Measurements from ENCODE around the gene SIGLEC6. TPM values are rescaled to one million over a fixed set of nuclear protein-coding genes. Genes with fewer than 3 reads are reported as not detected.

SIGLEC6 gene
- total RNA-seq, 1 experiment from 2014 or later = 10.0 TPM

GRCh38 chr19:51514866-51515481 lies 16.5 kb downstream of the SIGLEC6 start:
- Mint-ChIP-seq H3K36me3 (ENCODE audit: insufficient read depth, unreplicated experiment) (peaks cover 18% of the 10 kb centered on the region), H3K27ac (ENCODE audit: unreplicated experiment) (no peak overlapping the region), H3K9me3 (ENCODE audit: unreplicated experiment) (peaks cover 21% of the 10 kb centered on the region), H3K27me3 (ENCODE audit: insufficient read depth, unreplicated experiment) (peaks cover 5% of the 10 kb centered on the region), H3K4me3 (ENCODE audit: unreplicated experiment) (no peak overlapping the region), H3K4me1 (ENCODE audit: low read depth, unreplicated experiment) (no peaks in the 10 kb centered on the region)
- CTCF ChIA-PET = no interaction called here
- POLR2A ChIA-PET = no interaction called here
- Histone ChIP-seq H3K4me3 (ENCODE audit: low read depth, low read length) (no peak overlapping the region), H3K27me3 (replicated peaks; ENCODE audit: control insufficient read depth, insufficient read depth, low read length) (no peaks in the 10 kb centered on the region), H3K9me3 (no peaks in the 10 kb centered on the region), H3K36me3 (ENCODE audit: control insufficient read depth, insufficient read depth, low read length) (no peaks in the 10 kb centered on the region), H3K4me1 (no peaks in the 10 kb centered on the region)
- intact Hi-C loops (cut with micrococcal nuclease; ENCODE audit: unreplicated experiment) = loop anchor here (1.0 kb wide), 1 partner anchor 42 kb away; no protein-coding TSS in a partner anchor
- BruUV-seq (replicated peaks) = no TSS peak
- DNase-seq = peak in 1 of 2 experiments; percentile 71
- TF ChIP-seq CTCF (IDR thresholded peaks at IDR 0.05; ENCODE audit: insufficient read depth in 1 of 2, low read depth in 1 of 2, low read length in 1 of 2, severe bottlenecking in 1 of 2, unreplicated experiment in 1 of 2) = peak; percentile 70 to 77

- H3K4me3 Mint-ChIP-seq (ENCODE audit: unreplicated experiment) = no peak overlapping the region
- H3K4me1 Mint-ChIP-seq (ENCODE audit: low read depth, unreplicated experiment) = no peaks in the 10 kb centered on the region
- CTCF ChIA-PET = no interaction called here
- DNase-seq = no peak
- peaks cover 11% of the 10 kb centered on the region for H3K36me3 Mint-ChIP-seq (ENCODE audit: insufficient read depth, unreplicated experiment)
- no peak for TF ChIP-seq CTCF (IDR thresholded peaks at IDR 0.05; ENCODE audit: insufficient read depth in 1 of 2, low read depth in 1 of 2, low read length in 1 of 2, severe bottlenecking in 1 of 2, unreplicated experiment in 1 of 2)
- H3K9me3 Mint-ChIP-seq (ENCODE audit: unreplicated experiment) = peaks cover 19% of the 10 kb centered on the region
- H3K27me3 Mint-ChIP-seq (ENCODE audit: insufficient read depth, unreplicated experiment) = peaks cover 5% of the 10 kb centered on the region
- Histone ChIP-seq H3K4me1 (no peaks in the 10 kb centered on the region), H3K36me3 (ENCODE audit: control insufficient read depth, insufficient read depth, low read length) (no peaks in the 10 kb centered on the region), H3K27me3 (replicated peaks; ENCODE audit: control insufficient read depth, insufficient read depth, low read length) (no peaks in the 10 kb centered on the region), H3K9me3 (no peaks in the 10 kb centered on the region), H3K4me3 (ENCODE audit: low read depth, low read length) (no peak overlapping the region)
- POLR2A ChIA-PET = no interaction called here
- intact Hi-C loops (cut with micrococcal nuclease; ENCODE audit: unreplicated experiment) = no loop called here
- no TSS peak for BruUV-seq (replicated peaks)
- H3K27ac Mint-ChIP-seq (ENCODE audit: unreplicated experiment) = no peak overlapping the region
Measured at GRCh38 chr19:51513968-51514367, 17.5 kb downstream of the SIGLEC6 start.

GRCh38 chr19:51511353-51511752 lies 20.1 kb downstream of the SIGLEC6 start:
- Histone ChIP-seq H3K4me1 (peaks cover 8% of the 10 kb centered on the region), H3K4me3 (ENCODE audit: low read depth, low read length) (no peak overlapping the region), H3K36me3 (ENCODE audit: control insufficient read depth, insufficient read depth, low read length) (no peaks in the 10 kb centered on the region), H3K27me3 (replicated peaks; ENCODE audit: control insufficient read depth, insufficient read depth, low read length) (no peaks in the 10 kb centered on the region), H3K9me3 (no peaks in the 10 kb centered on the region)
- no peak overlapping the region for H3K27ac Mint-ChIP-seq (ENCODE audit: unreplicated experiment)
- H3K4me1 Mint-ChIP-seq (ENCODE audit: low read depth, unreplicated experiment) = no peaks in the 10 kb centered on the region
- H3K36me3 Mint-ChIP-seq (ENCODE audit: insufficient read depth, unreplicated experiment) = no peaks in the 10 kb centered on the region
- POLR2A ChIA-PET = no interaction called here
- CTCF ChIA-PET = no interaction called here
- H3K27me3 Mint-ChIP-seq (ENCODE audit: insufficient read depth, unreplicated experiment) = peaks cover 5% of the 10 kb centered on the region
- TF ChIP-seq CTCF (IDR thresholded peaks at IDR 0.05; ENCODE audit: insufficient read depth in 1 of 2, low read depth in 1 of 2, low read length in 1 of 2, severe bottlenecking in 1 of 2, unreplicated experiment in 1 of 2) = no peak
- H3K9me3 Mint-ChIP-seq (ENCODE audit: unreplicated experiment) = no peaks in the 10 kb centered on the region
- H3K4me3 Mint-ChIP-seq (ENCODE audit: unreplicated experiment) = no peak overlapping the region
- intact Hi-C loops (cut with micrococcal nuclease; ENCODE audit: unreplicated experiment) = no loop called here
- DNase-seq = no peak
- no TSS peak for BruUV-seq (replicated peaks)
